GM18520 (cell line): ENCODE results near the gene METTL17.

Experiments
- ATAC-seq: cut with Tn5 transposase; IDR thresholded peaks from one replicate; pipeline ENCODE4 v1.9.1; 2021; ENCODE audit not compliant: unreplicated experiment

The METTL17 gene

GRCh38 chr14:21041676-21042433 lies 52.1 kb downstream of the METTL17 start, which contains the start of gene RNASE7:
Gene RNASE7, plus strand, starts transcription at chr14:21042362. Its CDS starts 631 bp downstream, at chr14:21042993.
- no peak for ATAC-seq

- ATAC-seq: no peak
These were observed 53.1 kb downstream of the METTL17 start for GRCh38 chr14:21042918-21043317.

GRCh38 chr14:21043387-21043973 lies 53.7 kb downstream of the METTL17 start:
- ATAC-seq: no peak

- ATAC-seq: no peak
These were observed 54.3 kb downstream of the METTL17 start for GRCh38 chr14:21043974-21044618.
